Stimulated activated CD4-positive, alpha-beta T cell treated with anti-CD3 and anti-CD28 coated beads, TNF-alpha, amount 100 ng/mL, for 48 hours (primary cell): Measurements from ENCODE around the gene STARD5.
A peak's percentile ranks its signal among the peaks of the same experiment; 100 is the strongest.
"Not testable (repeated sequence)": the region's sequence is repeated elsewhere in the genome, so short reads cannot be mapped to it uniquely, and the experiment has no call there.

Experiments used
- DNase-seq, 3 donors: peaks; one replicate each; pipeline ENCODE4 v3.0.0-alpha.2; 2020; ENCODE audit warnings: low read depth in 3 of 3

The STARD5 gene, protein sequence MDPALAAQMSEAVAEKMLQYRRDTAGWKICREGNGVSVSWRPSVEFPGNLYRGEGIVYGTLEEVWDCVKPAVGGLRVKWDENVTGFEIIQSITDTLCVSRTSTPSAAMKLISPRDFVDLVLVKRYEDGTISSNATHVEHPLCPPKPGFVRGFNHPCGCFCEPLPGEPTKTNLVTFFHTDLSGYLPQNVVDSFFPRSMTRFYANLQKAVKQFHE

DNA sequence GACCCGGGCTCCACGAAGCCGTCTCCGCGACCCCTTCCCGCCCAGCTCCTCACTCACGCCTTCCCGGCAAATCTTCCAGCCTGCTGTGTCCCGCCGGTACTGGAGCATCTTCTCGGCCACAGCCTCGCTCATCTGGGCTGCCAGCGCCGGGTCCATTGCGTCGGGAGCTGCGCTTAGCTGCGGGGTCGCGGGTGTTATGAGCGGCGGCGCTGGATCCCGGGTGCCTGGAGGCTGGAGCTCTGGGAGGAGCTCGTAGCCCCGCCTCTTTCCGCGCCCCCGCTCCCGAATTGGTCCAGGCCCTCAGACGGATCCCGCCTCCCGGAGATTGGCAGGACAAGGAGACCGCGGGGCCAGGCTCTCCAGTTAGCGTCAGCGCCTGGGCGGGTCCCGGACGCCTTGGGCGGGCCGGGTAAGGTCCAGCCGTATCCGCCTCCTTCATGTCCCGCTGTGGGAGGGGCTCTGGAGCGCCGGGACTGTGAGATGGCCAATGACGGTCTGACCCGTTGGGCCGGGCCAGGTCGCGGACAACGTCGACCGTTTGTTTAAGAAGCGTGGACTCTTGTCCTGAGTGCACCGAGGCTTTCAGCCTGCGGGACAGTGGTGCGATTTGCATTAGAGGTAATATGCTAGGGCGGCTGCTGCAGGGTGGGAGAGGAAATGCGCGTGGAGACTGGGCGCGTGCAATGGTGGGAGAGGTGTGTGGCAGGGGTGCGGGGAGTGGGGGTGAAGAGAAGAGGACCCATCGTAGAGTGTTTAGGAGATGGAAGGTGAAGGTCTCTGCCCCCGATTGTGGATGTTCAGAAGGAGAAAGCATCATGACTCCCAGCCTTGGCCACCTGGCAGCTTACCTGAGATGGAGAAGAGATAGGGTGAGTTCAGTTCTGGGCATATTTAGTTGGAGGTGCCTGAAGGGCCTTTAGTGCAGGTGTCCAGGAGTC, at the start of gene STARD5:
Gene STARD5, minus strand, starts transcription at position 198 of the 938 bp plus-strand sequence. Its CDS starts 42 bp downstream, at position 156.
- DNase-seq = peak; percentile 95 to 98 (median 97)

DNA sequence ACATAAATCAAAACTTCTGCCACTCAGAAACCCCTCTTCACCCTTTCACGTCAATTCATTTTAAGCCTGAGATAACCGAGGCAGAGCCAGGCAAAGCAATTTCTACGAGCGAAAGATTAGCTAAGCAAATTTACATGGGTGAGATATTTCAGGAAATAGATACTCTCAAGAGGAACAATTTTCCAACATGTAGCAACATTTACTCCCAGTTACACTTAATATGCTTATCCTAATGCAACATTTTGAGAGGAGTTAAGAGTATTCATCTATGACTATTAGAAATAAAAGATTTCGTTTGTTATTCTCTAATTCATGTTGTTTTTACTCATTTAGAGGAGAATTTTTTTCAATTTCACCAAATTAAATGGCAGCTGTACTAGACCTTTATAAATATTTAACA, 49.2 kb upstream of the STARD5 start:
- no peak for DNase-seq

DNA sequence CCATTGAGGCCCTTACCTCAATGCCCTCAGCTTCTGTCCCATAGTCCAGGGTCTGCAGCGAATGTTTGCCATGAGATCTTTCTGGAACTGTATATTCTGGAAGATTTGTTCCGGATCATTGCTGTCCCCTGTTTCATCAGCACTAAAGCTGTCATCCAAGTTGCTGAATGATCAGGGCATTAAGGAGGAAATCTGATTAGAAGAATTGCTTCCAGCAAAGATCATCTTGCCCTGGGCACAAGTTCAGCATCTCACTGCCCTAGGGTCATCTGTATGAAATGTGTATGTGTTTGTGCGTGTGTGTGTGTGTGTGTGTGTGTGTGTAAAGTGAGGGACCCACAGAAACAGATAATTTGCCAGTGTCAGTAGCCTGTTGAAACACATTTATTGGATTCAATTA, 48.6 kb upstream of the STARD5 start:
- DNase-seq = no peak

DNA sequence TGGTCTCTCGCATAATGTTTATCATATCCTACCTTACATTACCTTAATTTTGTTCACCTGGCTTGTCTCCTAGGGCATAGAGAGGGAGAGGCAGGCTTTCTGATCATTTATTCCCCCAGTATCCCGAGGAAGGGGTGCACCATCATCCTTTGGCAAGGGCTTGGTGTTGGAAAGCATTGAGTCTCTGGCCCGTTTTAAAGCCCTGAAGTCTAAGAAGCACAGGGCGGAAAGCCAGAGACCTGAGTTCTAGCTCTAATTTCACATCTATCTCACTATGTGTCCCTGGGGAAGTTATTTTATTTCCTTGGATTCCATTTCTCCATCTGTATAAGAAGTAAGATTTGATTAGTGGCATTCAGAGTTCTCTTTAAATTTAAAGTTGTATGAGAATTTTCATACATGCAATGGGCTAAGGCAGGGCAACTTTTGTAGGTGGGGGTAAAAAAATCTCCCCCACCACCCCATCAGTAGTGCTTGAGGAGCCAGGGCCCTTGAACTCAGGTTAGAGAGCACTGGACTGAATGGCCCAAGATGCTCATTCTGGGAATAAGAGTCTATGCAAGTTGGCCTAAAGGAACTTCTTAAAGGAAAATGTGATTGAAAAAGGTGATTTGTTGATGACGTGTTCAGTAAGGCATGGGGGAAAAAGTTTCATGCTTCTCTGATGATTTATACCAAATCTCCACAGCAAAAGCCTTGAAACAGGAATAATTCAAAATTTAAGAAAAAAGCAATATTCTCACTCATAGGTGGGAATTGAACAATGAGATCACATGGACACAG, 40.0 kb upstream of the STARD5 start:
- no peak for DNase-seq

DNA sequence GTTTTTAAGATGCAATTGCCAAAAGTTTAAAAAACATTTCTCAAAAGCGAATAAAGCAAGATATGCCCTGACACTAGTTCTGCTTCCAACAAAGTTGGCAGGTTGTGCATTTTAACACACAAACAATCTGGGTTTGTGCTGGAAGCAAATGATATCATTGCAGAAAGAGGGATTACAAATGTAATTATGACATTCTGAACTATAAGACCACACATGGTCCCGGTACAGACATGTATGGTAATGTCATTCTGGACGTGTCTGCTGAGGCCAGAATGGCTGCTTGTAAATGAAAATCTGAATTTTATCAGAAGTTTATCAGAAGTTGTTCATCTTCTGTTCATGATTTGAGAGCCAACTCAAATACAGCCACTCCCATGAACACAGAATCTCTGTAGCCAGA, 39.3 kb upstream of the STARD5 start:
- DNase-seq = no peak

DNA sequence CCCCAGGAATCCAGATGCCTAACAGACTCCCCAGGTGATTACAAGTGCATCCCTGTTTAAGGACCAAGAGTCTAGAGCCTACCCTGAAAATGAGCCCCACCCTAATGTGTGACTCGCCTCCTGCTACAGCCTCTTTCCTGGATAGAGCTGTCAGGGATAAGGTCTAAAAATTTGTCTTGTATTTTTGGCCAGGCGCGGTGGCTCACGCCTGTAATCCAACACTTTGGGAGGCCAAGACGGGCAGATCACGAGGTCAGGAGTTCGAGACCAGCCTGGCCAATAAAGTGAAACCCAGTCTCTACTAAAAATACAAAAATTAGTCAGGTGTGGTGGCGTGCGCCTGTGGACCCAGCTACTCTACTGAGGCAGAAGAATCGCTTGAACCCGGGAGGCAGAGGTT, 38.8 kb upstream of the STARD5 start:
- DNase-seq = no peak

DNA sequence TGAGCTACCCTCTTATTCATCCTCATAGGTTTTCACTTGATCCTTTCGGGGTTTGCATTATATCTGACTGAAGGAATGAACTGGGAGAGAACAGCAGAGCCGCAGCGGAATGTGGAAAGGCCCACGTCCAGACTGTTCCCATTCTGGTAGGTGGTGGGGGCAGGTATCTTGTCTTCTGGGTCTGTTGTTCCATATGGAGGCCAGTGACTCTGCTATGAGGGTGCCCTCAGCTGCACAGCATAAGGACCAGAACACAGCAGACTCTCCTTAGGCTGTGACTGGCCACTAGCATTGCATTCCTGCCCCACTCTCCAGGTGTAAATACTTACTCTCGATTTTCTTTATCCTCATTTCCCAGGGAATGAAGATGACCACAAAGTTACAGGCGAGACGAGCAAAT, 38.0 kb upstream of the STARD5 start:
- no peak for DNase-seq

DNA sequence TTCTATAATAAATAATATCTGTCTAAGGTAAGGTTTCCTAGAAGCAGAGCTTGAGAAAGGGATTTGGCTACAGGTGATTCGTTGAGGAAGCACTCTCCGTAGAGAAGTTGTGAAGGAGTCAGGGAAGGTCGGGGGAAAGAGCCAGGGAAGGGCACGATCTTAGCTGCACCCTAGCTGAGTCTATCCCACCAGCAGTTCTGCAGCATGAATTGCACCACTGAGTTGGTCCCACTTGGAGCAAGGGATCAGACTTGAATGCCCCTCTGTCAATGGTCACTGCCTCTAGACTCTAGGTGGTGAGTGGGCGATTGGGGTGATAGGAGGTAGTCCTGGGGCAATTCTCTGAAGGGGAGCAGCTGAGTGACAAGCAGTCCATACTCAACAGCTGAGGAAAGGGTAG, 36.5 kb upstream of the STARD5 start:
- no peak for DNase-seq

DNA sequence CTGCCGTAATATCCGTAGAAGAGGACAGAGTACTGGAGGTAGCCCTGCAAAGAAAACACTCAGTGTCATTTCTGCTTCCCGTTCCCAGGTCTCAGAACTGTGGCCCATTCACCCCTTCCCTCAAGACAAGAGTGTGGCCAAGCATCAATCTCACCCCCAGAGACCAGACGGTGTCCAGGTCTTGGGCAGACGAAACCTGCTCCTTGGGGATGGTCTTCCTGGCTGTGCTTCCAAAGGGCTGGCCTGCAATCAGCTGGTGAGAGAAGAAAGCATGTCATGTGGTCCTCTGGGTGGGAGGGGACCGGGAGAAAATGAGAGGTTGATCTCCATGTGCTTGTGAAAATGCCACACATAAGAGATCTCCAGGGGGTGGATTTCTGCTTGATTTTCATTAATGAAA, 34.3 kb upstream of the STARD5 start:
- DNase-seq = no peak

DNA sequence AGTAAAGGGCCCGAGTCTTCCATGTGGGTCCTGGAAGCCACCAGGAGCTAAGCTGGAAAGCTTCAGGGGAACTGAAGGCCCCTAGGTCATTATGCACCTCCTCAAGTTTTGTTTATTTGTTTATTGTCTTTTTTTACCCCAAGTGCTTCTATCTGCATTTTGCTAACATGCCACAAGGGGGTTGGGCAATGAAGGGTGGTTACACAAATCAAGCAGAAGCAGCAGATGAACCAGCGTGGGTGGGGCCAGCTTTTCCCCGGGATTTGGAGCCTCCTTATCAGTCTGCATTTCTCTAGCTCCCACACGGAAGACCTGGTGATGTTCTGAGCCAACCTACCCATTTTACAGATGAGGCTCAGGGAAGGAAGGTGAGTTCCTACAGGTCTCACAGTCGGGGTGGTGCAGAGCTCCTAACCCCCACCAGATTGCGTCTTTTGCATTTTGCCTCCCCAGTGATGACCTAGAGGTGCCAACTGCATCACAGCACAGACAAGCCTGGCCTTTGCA, 33.3 kb upstream of the STARD5 start:
- no peak for DNase-seq

DNA sequence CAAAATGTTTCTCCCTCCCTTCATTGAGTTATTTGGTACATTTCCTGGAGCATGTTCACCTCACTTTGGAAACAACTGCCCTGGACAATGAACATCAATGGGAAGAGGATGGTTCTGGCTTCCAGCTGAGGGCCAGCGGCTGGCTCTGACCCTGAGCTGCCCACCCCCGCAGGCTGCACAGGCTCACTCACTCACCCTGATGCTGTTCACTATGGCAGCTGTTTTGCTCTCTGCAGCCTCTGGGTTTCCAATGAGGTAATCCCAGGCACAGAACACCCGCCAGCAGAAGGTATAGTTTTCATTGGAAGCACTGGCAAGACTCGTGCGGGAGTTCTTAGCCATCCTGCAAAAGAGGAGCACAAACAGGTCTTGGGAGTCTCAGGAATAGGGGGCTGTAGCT, 32.3 kb upstream of the STARD5 start:
- DNase-seq = no peak

DNA sequence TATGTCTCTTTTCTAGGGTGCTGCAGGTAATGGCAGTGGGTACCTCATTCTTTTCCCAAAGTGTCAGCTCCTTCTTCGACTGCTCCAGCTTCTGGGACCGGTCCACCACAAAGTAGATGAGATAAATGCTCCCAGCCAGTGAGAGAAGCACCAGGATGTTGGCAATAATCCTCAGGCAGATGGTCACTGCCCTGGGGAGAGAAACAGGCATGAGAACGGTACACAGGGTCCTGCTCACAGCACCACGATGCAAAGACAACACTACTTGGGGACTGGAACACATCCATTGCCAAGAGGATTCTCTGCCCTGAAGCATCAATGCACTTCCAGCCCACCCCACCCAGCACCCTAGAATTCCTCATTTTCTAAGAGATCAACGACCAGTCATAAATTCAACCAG, 27.7 kb upstream of the STARD5 start:
- DNase-seq = no peak

DNA sequence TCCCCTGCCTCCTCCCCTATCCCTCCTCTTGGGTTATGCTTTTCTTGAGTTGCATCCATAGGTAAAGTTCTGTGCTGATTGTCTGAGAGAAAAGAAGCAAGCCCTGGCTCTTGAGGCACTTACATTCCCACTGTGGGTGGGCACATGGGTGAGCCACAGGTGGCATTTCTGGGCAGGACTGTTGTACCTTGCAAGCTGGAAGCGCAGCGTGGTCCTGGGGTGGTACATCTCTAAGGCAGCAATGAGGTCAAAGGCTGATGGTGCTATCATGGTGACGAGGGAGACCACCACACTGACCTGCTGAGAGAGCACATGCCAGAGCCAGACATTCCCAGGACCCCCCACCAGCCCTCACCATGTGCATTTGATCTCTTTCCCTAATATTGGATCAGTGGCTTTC, 25.3 kb upstream of the STARD5 start:
- DNase-seq = no peak

DNA sequence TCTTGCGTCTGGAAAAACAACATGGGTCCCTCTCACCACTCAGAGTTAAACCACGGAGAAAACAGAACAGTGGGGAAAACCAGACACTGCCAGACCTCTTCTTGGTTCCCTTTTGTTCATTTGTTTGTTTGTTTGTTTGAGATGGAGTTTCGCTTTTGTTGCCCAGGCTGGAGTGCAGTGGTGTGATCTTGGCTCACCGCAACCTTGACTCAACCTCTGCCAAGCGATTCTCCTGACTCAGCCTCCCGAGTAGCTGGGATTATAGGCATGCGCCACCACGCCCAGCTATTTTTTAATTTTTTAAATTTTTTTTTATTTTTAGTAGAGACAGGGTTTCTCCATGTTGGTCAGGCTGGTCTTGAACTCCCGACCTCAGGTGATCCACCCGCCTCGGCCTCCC, 24.8 kb upstream of the STARD5 start:
- not testable (repeated sequence) for DNase-seq

DNA sequence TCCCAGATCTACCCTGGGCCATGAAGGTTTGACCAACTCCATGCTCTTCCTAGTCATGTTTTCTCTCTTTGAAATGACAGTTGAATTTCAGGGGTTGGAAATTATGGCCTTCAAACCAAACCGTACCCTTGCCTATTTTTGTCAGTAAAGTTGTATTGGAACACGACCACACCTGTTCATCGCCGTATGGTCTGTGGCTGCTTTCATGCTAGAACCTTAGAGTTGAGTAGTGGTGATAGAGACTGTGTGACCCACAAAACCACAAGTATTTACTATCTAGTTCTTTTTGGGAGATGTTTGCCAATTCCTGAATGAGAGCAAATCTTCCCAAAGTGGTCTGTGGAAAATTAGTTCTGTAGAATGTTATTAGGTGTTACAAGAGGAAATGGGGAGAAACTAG, 24.0 kb upstream of the STARD5 start:
- DNase-seq = no peak

DNA sequence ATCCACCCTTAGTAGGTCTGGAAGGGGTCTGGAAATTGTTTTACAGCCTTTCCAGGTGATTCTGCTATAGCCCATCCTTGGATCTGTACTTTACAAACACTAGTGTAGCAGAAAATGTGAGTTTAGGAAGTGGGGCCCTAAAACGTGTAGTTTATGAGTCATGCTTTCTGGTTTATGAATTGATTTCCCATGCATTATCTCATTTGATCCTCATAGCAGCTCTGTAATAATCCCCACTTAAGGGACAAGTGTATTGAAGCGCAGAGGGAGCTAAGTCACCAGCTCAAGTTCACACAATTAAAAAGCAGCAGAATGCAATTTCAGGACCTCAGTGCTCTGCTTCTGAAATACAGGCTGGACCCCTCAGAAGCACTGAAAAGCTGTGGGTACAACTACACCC, 22.7 kb upstream of the STARD5 start:
- no peak for DNase-seq

DNA sequence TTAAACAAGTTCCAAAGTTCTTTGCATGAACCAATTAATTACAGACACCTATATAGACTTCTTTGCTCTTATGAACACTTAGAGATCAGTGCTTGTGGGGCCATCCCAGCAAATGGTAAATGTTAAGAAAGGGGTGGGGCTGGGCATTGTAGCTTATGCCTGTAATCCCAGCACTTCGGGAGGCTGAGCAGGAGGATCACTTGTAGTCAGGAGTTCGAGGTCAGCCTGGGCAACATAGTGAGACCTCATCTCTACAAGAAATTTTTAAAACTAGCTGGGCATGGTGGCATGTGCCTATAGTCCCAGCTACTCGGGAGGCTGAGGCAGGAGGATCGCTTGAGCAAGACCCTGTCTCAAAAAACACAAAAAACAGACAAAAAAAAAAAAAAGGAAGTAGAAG, 19.4 kb upstream of the STARD5 start:
- DNase-seq = no peak

DNA sequence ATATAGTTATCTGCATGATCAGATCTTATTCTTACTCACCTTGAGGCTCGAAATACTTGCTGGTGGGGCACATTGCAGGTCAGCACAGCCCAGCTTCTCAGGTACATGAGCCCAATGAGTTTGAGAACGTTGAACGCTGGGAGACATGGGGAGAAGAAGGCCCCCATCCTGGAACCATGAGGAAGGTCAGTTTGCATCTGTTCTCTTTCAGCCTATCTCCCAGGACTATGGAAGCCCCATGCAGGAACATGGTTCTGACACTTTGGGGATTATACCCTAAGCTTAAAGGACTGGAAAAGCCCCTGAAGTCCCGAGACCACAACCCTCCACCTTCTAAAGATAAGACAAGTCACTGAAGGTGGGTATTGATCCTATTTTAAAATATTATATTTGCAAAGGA, 17.4 kb upstream of the STARD5 start:
- no peak for DNase-seq

DNA sequence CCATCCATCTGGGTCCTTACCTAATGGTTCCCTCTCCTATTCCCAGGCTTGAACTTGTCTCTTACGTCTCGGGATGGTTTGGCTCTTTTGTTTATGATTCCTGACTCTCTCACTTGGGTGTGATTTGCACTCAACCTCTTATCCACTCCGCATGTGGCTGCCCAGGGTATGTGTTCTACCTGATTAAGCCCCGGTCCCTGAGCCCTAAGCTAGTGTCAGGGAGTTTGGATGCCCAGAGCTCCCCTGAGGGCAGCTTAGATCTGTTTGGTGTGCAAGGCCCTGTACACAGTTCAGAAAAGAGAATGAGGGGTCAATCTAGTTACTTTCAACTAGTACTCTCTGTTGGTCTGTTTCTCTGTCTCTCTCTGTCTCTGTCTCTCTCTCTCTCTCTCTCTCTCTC, 15.9 kb upstream of the STARD5 start:
- no peak for DNase-seq

DNA sequence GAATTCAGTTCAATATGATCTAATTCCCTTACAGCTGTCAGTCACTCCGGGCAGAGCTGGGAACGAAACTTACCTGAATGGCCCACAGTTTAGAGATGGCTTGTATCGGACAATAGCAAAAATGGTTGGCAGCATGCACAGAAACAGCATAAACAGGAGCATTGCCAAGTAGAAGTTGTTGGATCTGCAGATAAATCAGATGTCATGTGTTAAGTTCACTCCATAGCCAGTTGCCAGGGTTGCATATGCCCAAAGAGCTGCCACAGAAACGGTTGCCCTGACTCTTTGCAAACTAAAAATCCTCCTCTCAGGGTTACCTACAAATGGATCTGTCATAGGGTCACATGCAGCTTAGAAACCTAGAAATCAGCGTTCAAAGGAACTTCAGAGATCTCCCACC, 15.4 kb upstream of the STARD5 start:
- DNase-seq = no peak

DNA sequence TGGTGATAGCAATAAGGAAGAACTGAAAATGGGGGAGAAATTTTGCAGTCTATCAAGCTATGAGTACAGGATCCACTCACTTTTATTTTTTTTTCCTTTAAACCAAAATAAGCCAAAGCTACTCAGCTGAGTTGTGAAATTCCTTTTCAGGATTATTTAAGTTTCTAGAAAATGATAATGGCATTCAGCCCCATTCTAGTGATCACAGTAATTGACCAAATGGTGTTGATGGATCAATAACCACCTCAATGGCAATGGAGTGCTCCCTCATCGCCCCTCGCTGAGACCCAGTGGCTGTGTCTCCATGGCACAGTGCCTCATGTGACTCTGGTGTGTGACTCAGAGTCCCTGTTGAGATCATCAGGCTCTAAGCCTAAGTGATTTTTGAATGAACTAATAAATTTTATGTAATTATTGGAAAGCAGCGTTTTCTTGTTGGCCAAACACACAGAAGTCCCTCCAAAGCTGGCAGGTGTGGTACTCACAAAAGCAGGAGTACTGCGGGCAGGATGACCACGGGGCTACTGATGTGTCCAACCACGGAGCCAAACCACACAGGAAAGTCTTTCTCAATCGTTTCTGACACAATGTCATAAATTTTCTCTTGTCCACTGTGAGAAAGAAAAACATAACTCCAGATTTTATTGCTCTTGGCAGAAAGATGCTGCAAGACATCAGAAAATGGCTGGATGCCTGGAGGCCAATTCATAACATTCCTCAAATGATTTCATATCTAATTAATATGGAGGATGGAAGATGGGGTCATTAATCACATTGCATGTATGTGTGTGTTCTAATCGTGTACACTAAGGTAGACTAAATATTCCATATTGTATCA, 14.4 kb upstream of the STARD5 start:
- DNase-seq = no peak
